ENCODE data around the gene AHSG. TPM values are rescaled to one million over a fixed set of nuclear protein-coding genes. Genes with fewer than 3 reads are reported as not detected.

AHSG gene
- total RNA-seq, 1 donor from 2014 or later = not detected

- H3K4me1 Mint-ChIP-seq (ENCODE audit: unreplicated experiment) = no peaks in the 10 kb centered on the region
- H3K4me3 Mint-ChIP-seq (ENCODE audit: unreplicated experiment) = no peak overlapping the region
- peaks cover 33% of the 10 kb centered on the region for H3K27me3 Mint-ChIP-seq (ENCODE audit: unreplicated experiment)
- H3K9me3 Mint-ChIP-seq (ENCODE audit: unreplicated experiment) = no peaks in the 10 kb centered on the region
- no peak for TF ChIP-seq CTCF (IDR thresholded peaks at IDR 0.05)
- no peak for DNase-seq (ENCODE audit: extremely low spot score, unreplicated experiment)
- H3K36me3 Mint-ChIP-seq (ENCODE audit: unreplicated experiment) = no peaks in the 10 kb centered on the region
- no peak overlapping the region for H3K27ac Mint-ChIP-seq (ENCODE audit: unreplicated experiment)
Measured at GRCh38 chr3:186669378-186670084, 56.7 kb downstream of the AHSG start.

- H3K27ac Mint-ChIP-seq (ENCODE audit: unreplicated experiment) = no peak overlapping the region
- H3K4me1 Mint-ChIP-seq (ENCODE audit: unreplicated experiment) = no peaks in the 10 kb centered on the region
Measured at GRCh38 chr3:186670155-186670554, 57.3 kb downstream of the AHSG start.

More at GRCh38 chr3:186670155-186670554, 57.3 kb downstream of the AHSG start:
- Mint-ChIP-seq H3K9me3 (ENCODE audit: unreplicated experiment) (no peaks in the 10 kb centered on the region), H3K36me3 (ENCODE audit: unreplicated experiment) (no peaks in the 10 kb centered on the region), H3K4me3 (ENCODE audit: unreplicated experiment) (no peak overlapping the region), H3K27me3 (ENCODE audit: unreplicated experiment) (peaks cover 34% of the 10 kb centered on the region)
- DNase-seq (ENCODE audit: extremely low spot score, unreplicated experiment) = no peak
- no peak for TF ChIP-seq CTCF (IDR thresholded peaks at IDR 0.05)

Other genes with a start within 250 kb of the AHSG start
- 3.9 and 4.9 TPM in 2 replicates for gene CRYGS, start 68.7 kb upstream of the AHSG start, total RNA-seq
- 15.6 and 16.4 TPM in 2 replicates for gene TBCCD1, start 45.7 kb upstream of the AHSG start, total RNA-seq
- 73.0 and 75.8 TPM in 2 replicates for gene DNAJB11, start 42.3 kb upstream of the AHSG start, total RNA-seq
- gene FETUB, start 27.3 kb downstream of the AHSG start, total RNA-seq = not detected in 2 replicates
- not detected in 2 replicates for gene HRG, start 53.0 kb downstream of the AHSG start, total RNA-seq
- gene KNG1, start 104.3 kb downstream of the AHSG start, total RNA-seq = not detected in 2 replicates
- 356 and 408 TPM in 2 replicates for gene EIF4A2, start 170.5 kb downstream of the AHSG start, total RNA-seq
- 17.2 and 18.1 TPM in 2 replicates for gene RFC4, start 193.4 kb downstream of the AHSG start, total RNA-seq
- gene ADIPOQ, start 229.7 kb downstream of the AHSG start, total RNA-seq = not detected in 2 replicates